ENCODE data around the gene LMO7. TPM values are rescaled to one million over a fixed set of nuclear protein-coding genes. Genes with fewer than 3 reads are reported as not detected.
A peak's percentile ranks its signal among the peaks of the same experiment; 100 is the strongest.
"Not testable (repeated sequence)": the region's sequence is repeated elsewhere in the genome, so short reads cannot be mapped to it uniquely, and the experiment has no call there.

Gene LMO7
- total RNA-seq, 1 donor from 2014 or later: 176 TPM

DNA sequence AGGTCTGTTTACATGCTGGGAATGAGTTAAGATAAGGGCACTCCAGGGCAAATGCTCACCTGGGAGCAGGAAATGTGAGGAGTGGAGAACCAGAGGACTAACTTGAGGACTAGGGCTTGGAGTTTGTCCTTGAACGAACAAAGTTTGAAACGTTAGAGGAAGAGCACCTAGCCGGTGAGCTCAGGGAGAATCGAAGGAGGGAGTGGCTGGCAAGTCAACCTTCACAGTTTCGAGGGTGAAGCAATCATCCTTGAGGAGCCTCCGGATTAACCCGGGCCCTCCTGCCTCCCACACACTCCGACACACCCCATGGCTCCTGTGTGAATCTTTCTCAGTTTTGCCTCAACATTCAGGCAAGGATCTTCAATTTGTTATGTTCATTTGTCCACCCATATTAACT is 58.6 kb downstream of the LMO7 start:
- intact Hi-C loops (cut with DNase I): loop anchor here (5.0 to 10.0 kb wide), 6 partner anchors 68 to 1210 kb away; no protein-coding TSS in a partner anchor
- DNase-seq (ENCODE audit: low spot score in 2 of 2): no peak
- Histone ChIP-seq H3K4me3 (no peak overlapping the region), H3K27ac (no peak overlapping the region), H3K4me1 (peaks cover 0 to 6% of the 10 kb centered on the region in 2 donors), H3K36me3 (no peaks in the 10 kb centered on the region), H3K9me3 (no peaks in the 10 kb centered on the region), H3K27me3 (no peaks in the 10 kb centered on the region)
- TF ChIP-seq, protein P1, sequence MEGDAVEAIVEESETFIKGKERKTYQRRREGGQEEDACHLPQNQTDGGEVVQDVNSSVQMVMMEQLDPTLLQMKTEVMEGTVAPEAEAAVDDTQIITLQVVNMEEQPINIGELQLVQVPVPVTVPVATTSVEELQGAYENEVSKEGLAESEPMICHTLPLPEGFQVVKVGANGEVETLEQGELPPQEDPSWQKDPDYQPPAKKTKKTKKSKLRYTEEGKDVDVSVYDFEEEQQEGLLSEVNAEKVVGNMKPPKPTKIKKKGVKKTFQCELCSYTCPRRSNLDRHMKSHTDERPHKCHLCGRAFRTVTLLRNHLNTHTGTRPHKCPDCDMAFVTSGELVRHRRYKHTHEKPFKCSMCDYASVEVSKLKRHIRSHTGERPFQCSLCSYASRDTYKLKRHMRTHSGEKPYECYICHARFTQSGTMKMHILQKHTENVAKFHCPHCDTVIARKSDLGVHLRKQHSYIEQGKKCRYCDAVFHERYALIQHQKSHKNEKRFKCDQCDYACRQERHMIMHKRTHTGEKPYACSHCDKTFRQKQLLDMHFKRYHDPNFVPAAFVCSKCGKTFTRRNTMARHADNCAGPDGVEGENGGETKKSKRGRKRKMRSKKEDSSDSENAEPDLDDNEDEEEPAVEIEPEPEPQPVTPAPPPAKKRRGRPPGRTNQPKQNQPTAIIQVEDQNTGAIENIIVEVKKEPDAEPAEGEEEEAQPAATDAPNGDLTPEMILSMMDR (IDR thresholded peaks at IDR 0.05): no peak

DNA sequence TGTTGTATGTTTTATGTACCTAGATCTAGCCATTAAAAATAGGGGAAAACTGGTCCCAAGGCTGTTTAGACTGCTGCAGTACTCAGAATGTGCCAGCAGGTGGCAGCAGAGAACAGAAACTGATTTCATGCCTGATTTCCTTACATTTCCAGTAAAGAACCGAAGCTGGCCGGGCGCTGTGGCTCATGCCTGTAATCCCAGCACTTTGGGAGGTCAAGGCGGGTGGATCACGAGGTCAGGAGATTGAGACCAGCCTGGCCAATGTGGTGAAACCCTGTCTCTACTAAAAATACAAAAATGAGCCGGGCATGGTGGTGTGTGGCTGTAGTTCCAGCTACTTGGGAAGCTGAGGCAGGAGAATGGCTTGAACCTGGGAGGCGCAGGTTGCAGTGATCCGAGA is 59.8 kb downstream of the LMO7 start:
- not testable (repeated sequence) for H3K27ac ChIP-seq, H3K9me3 ChIP-seq, H3K4me1 ChIP-seq, H3K27me3 ChIP-seq, H3K36me3 ChIP-seq
- TF ChIP-seq, protein P1 (IDR thresholded peaks at IDR 0.05): peak; percentile 85 to 96 (median 95)
- H3K4me3 ChIP-seq: peak overlapping the region; percentile 12 to 40
- peak; percentile 23 to 91 for DNase-seq (ENCODE audit: low spot score in 2 of 2)
- intact Hi-C loops (cut with DNase I): loop anchor here (2.0 to 10.0 kb wide), 7 partner anchors 66 to 1209 kb away; no protein-coding TSS in a partner anchor

DNA sequence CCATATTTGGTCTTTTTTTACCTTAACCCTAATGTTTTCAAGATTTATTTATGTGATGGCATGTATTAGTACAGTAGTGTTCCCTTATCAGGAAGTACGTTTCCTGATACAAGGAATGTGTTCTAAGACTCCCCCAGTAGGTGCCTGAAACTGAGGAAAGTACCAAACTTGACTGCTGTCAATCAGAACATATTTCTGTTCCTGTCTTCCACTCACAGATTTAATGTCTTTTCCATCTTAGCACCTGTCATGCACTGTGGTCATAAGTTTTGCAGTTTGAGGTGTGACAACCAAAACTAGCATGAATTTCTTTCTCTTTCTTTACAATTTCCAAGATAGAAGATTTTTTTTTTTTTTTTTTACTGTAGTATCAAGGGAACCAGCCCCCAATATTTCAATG is 62.9 kb downstream of the LMO7 start:
- H3K9me3 ChIP-seq: no peaks in the 10 kb centered on the region
- H3K27me3 ChIP-seq: no peaks in the 10 kb centered on the region
- H3K27ac ChIP-seq: no peak overlapping the region
- no peak overlapping the region for H3K4me3 ChIP-seq
- H3K4me1 ChIP-seq: peaks cover 0 to 14% of the 10 kb centered on the region in 2 donors
- TF ChIP-seq, protein P1 (IDR thresholded peaks at IDR 0.05): no peak
- intact Hi-C loops (cut with DNase I): loop anchor here (5.0 to 10.0 kb wide), 6 partner anchors 63 to 1206 kb away; no protein-coding TSS in a partner anchor
- no peaks in the 10 kb centered on the region for H3K36me3 ChIP-seq
- no peak for DNase-seq (ENCODE audit: low spot score in 2 of 2)

DNA sequence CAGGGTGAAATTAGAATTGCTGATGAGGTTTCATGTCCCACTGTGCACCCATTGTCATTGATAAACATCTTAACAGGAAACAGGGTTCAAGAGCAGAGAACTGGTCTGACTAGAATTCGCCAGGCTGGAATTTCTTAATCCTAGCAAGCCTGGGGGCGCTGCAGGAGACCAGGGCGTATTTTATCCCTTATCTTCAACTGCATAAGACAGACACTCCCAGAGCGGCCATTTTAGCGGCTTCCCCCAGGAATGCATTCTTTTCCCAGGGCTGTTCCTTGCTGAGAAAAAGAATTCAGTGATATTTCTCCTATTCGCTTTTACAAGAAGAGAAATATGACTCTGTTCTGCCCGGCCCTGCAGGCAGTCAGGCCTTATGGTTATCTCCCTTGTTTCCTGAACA is 63.6 kb downstream of the LMO7 start:
- not testable (repeated sequence) for H3K9me3 ChIP-seq; H3K27ac ChIP-seq; H3K27me3 ChIP-seq; H3K4me3 ChIP-seq; H3K36me3 ChIP-seq; DNase-seq (ENCODE audit: low spot score in 2 of 2)
- intact Hi-C loops (cut with DNase I): loop anchor here (5.0 to 10.0 kb wide), 7 partner anchors 43 to 1205 kb away; no protein-coding TSS in a partner anchor
- peaks cover 0 to 14% of the 10 kb centered on the region in 2 donors for H3K4me1 ChIP-seq

DNA sequence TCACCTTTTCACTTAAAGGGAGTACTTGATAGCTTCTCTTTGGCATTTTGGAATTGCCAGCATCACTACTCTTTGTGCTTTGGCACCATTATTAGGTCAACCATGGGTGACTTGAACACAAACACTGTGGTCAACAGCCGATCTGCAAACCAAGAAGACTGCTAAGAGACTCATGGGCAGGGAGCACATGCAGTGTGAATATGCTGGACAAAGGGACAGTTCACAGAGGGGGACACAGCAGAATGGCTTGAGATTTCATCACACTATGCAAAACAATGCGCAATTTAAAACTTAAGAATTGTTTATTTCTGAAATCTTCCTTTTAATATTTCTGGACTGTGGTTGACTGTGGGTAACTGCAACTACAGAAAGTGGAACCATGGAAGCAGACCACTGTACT is 64.4 kb downstream of the LMO7 start:
- Histone ChIP-seq H3K4me3 (no peak overlapping the region), H3K4me1 (peaks cover 0 to 14% of the 10 kb centered on the region in 2 donors), H3K27me3 (no peaks in the 10 kb centered on the region), H3K27ac (no peak overlapping the region), H3K36me3 (no peaks in the 10 kb centered on the region), H3K9me3 (no peaks in the 10 kb centered on the region)
- intact Hi-C loops (cut with DNase I): loop anchor here (5.0 kb wide), 1 partner anchor 42 kb away; no protein-coding TSS in a partner anchor
- TF ChIP-seq, protein P1 (IDR thresholded peaks at IDR 0.05): no peak
- DNase-seq (ENCODE audit: low spot score in 2 of 2): no peak

DNA sequence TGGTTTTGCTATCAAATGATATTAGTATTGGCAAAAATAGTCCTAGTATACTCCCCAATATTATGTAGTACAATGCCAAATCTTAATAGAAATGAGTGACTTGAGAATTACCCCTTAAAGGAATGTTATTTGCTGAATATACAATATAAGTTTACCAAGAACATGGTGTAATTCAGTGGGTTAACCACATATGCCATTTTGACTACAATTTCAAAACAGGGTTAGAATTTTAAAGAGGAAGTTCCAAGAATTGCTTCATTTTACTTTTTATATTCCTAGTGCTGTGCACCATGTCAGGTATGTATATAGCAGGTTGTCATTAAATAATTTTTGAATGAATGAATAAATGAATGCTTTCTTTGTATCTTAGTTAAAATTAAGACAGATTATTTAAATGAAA is 66.3 kb downstream of the LMO7 start:
- intact Hi-C loops (cut with DNase I): loop anchor here (5.0 kb wide), 1 partner anchor 40 kb away; no protein-coding TSS in a partner anchor
- Histone ChIP-seq H3K27me3 (no peaks in the 10 kb centered on the region), H3K9me3 (no peaks in the 10 kb centered on the region), H3K27ac (peak overlapping the region in 1 of 2 donors; percentile 26), H3K36me3 (no peaks in the 10 kb centered on the region), H3K4me3 (no peak overlapping the region), H3K4me1 (peaks cover 0 to 8% of the 10 kb centered on the region in 2 donors)
- TF ChIP-seq, protein P1 (IDR thresholded peaks at IDR 0.05): no peak
- DNase-seq (ENCODE audit: low spot score in 2 of 2): no peak
